HAP-1 (cell line): ENCODE data around the gene AMOTL1.

Experiments
- DNase-seq, 2 experiments: peaks; one replicate each; pipeline ENCODE4 v3.0.0-alpha.2; 2016 to 2020; ENCODE audit warnings: low spot score in 2 of 2
- H3K27me3 ChIP-seq: fragments of 250-450 bp; sonication (Bioruptor Pico); 2 replicates; pipeline ENCODE4 v1.5.1; 2020; ENCODE audit warnings: low read depth, mild to moderate bottlenecking, moderate library complexity
- H3K36me3 ChIP-seq: fragments of 250-450 bp; sonication (Bioruptor Pico); replicated peaks from 2 replicates; pipeline ENCODE4 v1.5.1; 2020; ENCODE audit warnings: mild to moderate bottlenecking
- H3K4me1 ChIP-seq: fragments of 250-450 bp; sonication (Bioruptor Pico); 2 replicates; pipeline ENCODE4 v1.5.1; 2020; ENCODE audit warnings: mild to moderate bottlenecking
- H3K4me3 ChIP-seq: fragments of 250-450 bp; sonication (Bioruptor Pico); 2 replicates; pipeline ENCODE4 v1.5.1; 2020; ENCODE audit warnings: mild to moderate bottlenecking, moderate library complexity
- H3K9me3 ChIP-seq: fragments of 250-450 bp; sonication (Bioruptor Pico); 2 replicates; pipeline ENCODE4 v1.5.1; 2020; ENCODE audit warnings: mild to moderate bottlenecking, moderate library complexity
- in situ Hi-C: fragments of 300-500 bp; cut with MboI; formaldehyde crosslinking; loops from 3 replicates; pipeline ENCODE4 v1.14.3; 2020; ENCODE audit warnings: low sequenced_read_pairs, inconsistent platforms, mixed read lengths

AMOTL1 gene

GRCh38 chr11:94876222-94876621 lies 108.1 kb downstream of the AMOTL1 start:
- Histone ChIP-seq H3K4me1 (no peaks in the 10 kb centered on the region), H3K9me3 (no peaks in the 10 kb centered on the region), H3K4me3 (no peak overlapping the region), H3K36me3 (peaks cover 21% of the 10 kb centered on the region), H3K27me3 (no peaks in the 10 kb centered on the region)
- in situ Hi-C loops: loop anchor here (25.0 kb wide), 1 partner anchor 264 kb away; no protein-coding TSS in a partner anchor
- DNase-seq: no peak

- Histone ChIP-seq H3K9me3 (no peaks in the 10 kb centered on the region), H3K27me3 (no peaks in the 10 kb centered on the region), H3K4me1 (no peaks in the 10 kb centered on the region), H3K4me3 (no peak overlapping the region), H3K36me3 (peaks cover 18% of the 10 kb centered on the region)
- DNase-seq: no peak
- in situ Hi-C loops: loop anchor here (25.0 kb wide), 1 partner anchor 265 kb away; no protein-coding TSS in a partner anchor
Observed at GRCh38 chr11:94876645-94877442, 108.7 kb downstream of the AMOTL1 start.

- Histone ChIP-seq H3K27me3 (no peaks in the 10 kb centered on the region), H3K9me3 (no peaks in the 10 kb centered on the region), H3K36me3 (peaks cover 18% of the 10 kb centered on the region), H3K4me1 (no peaks in the 10 kb centered on the region), H3K4me3 (no peak overlapping the region)
- in situ Hi-C loops: loop anchor here (25.0 kb wide), 1 partner anchor 265 kb away; no protein-coding TSS in a partner anchor
- no peak for DNase-seq
Observed at GRCh38 chr11:94877443-94878200, 109.5 kb downstream of the AMOTL1 start.

DNA sequence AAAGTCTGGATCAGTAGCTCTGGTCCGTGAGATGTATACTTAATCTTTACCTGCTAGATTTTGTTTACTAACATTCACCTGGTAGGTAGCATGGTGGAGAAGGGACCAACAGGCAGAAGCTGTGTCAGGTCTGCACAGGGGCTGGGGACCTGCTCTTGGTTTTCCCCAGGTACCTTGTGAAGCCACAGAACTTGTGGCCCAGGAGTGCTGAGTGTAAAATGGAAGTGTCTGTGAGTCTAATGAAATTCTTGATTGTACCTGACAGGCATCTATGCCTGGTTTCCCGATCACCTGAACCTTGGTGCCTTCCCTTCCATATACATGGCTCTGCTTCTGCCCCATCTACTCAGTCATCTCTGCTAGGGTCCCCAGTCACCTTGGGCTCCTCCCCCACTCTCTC lies 110.8 kb downstream of the AMOTL1 start:
- DNase-seq: no peak
- Histone ChIP-seq H3K9me3 (no peaks in the 10 kb centered on the region), H3K27me3 (no peaks in the 10 kb centered on the region), H3K4me1 (no peaks in the 10 kb centered on the region), H3K36me3 (peaks cover 12% of the 10 kb centered on the region), H3K4me3 (no peak overlapping the region)
- in situ Hi-C loops: loop anchor here (25.0 kb wide), 1 partner anchor 267 kb away; no protein-coding TSS in a partner anchor

- Histone ChIP-seq H3K4me3 (no peak overlapping the region), H3K9me3 (no peaks in the 10 kb centered on the region), H3K27me3 (no peaks in the 10 kb centered on the region), H3K36me3 (peaks cover 12% of the 10 kb centered on the region), H3K4me1 (no peaks in the 10 kb centered on the region)
- in situ Hi-C loops: loop anchor here (25.0 kb wide), 1 partner anchor 268 kb away; no protein-coding TSS in a partner anchor
- DNase-seq: no peak
Observed at GRCh38 chr11:94880216-94880615, 112.1 kb downstream of the AMOTL1 start.

DNA sequence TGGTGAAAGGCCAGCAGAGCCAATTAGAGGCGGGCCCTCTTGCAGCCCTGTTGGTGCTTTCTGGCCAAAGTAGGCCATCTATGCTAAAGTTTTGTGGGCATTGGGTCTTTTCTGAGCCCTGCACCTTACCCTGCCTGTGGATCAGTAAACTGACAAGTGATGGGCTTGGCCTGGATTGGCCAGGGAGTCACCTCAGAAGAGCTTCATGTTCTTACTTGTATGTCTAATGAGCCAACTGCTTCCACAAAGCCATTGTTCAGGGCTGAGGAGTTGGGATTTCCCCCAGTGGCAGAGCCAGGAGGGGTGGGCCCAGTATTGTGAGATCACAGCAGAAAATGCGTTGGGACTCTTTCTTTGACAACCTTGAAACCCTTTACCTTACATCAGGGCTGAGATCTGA lies 114.8 kb downstream of the AMOTL1 start:
- Histone ChIP-seq H3K27me3 (no peaks in the 10 kb centered on the region), H3K4me1 (no peaks in the 10 kb centered on the region), H3K4me3 (no peak overlapping the region), H3K36me3 (0 out of 2 replicates have a peak, but pooled peaks cover 2% of the 10 kb centered on the region), H3K9me3 (no peaks in the 10 kb centered on the region)
- no peak for DNase-seq
- in situ Hi-C loops: loop anchor here (25.0 kb wide), 1 partner anchor 271 kb away; no protein-coding TSS in a partner anchor

- Histone ChIP-seq H3K4me3 (no peak overlapping the region), H3K4me1 (no peaks in the 10 kb centered on the region), H3K36me3 (0 out of 2 replicates have a peak, but pooled peaks cover 2% of the 10 kb centered on the region), H3K27me3 (no peaks in the 10 kb centered on the region), H3K9me3 (no peaks in the 10 kb centered on the region)
- in situ Hi-C loops: loop anchor here (25.0 kb wide), 1 partner anchor 272 kb away; no protein-coding TSS in a partner anchor
- no peak for DNase-seq
Observed at GRCh38 chr11:94883878-94884277, 115.7 kb downstream of the AMOTL1 start.

- H3K36me3 ChIP-seq: 0 out of 2 replicates have a peak, but pooled peaks cover 2% of the 10 kb centered on the region
- H3K9me3 ChIP-seq: no peaks in the 10 kb centered on the region
- H3K4me1 ChIP-seq: no peaks in the 10 kb centered on the region
- in situ Hi-C loops: loop anchor here (25.0 kb wide), 1 partner anchor 272 kb away; no protein-coding TSS in a partner anchor
- H3K4me3 ChIP-seq: no peak overlapping the region
- no peak for DNase-seq
- no peaks in the 10 kb centered on the region for H3K27me3 ChIP-seq
Observed at GRCh38 chr11:94884376-94884775, 116.2 kb downstream of the AMOTL1 start.

- DNase-seq: no peak
- in situ Hi-C loops: loop anchor here (25.0 kb wide), 1 partner anchor 273 kb away; no protein-coding TSS in a partner anchor
- H3K9me3 ChIP-seq: no peaks in the 10 kb centered on the region
- 0 out of 2 replicates have a peak, but pooled peaks cover 2% of the 10 kb centered on the region for H3K36me3 ChIP-seq
- H3K4me3 ChIP-seq: no peak overlapping the region
- no peaks in the 10 kb centered on the region for H3K27me3 ChIP-seq
- H3K4me1 ChIP-seq: no peaks in the 10 kb centered on the region
Observed at GRCh38 chr11:94885133-94885532, 117.0 kb downstream of the AMOTL1 start.

- H3K36me3 ChIP-seq: 0 out of 2 replicates have a peak, but pooled peaks cover 1% of the 10 kb centered on the region
- H3K9me3 ChIP-seq: no peaks in the 10 kb centered on the region
- in situ Hi-C loops: loop anchor here (25.0 kb wide), 1 partner anchor 273 kb away; no protein-coding TSS in a partner anchor
- H3K4me1 ChIP-seq: no peaks in the 10 kb centered on the region
- H3K27me3 ChIP-seq: no peaks in the 10 kb centered on the region
- no peak for DNase-seq
- H3K4me3 ChIP-seq: no peak overlapping the region
Observed at GRCh38 chr11:94885581-94885980, 117.4 kb downstream of the AMOTL1 start.

- in situ Hi-C loops: loop anchor here (25.0 kb wide), 1 partner anchor 276 kb away; no protein-coding TSS in a partner anchor
- Histone ChIP-seq H3K36me3 (no peaks in the 10 kb centered on the region), H3K4me3 (no peak overlapping the region), H3K27me3 (no peaks in the 10 kb centered on the region), H3K4me1 (no peaks in the 10 kb centered on the region), H3K9me3 (no peaks in the 10 kb centered on the region)
- no peak for DNase-seq
Observed at GRCh38 chr11:94888204-94888603, 120.0 kb downstream of the AMOTL1 start.

DNA sequence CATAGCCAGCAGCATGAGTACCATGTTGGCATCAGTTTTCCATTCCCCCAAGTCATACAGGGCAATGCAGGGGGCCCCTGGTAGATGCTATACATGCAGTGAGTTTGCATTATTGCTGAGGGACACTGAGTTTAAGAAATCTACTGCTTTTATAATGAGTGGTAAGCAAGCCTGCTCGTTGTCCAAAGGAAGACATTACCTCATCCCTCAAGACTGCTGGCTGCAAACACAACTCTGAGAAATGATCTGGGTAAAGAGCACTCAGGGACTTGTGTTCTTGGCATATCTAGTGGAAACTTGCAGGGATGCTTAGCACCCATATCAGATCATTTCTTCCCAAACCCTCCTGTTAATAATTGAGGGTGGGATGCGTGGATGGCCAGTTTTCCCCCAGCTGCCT lies 127.3 kb downstream of the AMOTL1 start:
- no peaks in the 10 kb centered on the region for H3K9me3 ChIP-seq
- H3K36me3 ChIP-seq: no peaks in the 10 kb centered on the region
- no peak for DNase-seq
- H3K4me3 ChIP-seq: no peak overlapping the region
- no peaks in the 10 kb centered on the region for H3K4me1 ChIP-seq
- H3K27me3 ChIP-seq: no peaks in the 10 kb centered on the region
- in situ Hi-C loops: loop anchor here (25.0 kb wide), 1 partner anchor 283 kb away; no protein-coding TSS in a partner anchor

DNA sequence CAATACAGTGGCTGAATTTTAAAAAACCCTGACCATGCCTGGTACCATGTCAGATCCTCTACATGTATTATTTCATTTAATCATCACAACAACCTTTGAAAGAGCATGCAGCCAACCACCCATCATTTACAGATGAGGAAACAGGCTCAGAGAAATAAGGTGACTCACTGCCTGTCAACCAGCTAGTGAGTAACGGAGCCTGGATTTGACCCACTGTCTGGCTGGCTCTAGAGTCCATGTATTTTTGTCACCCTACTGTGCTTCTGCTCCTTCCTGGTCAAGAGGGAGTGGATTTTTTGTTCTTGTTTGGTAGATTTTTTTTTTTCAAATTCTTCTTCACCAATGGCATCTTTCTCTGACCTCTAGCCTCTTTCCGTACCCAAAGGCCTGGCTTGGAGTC lies 127.8 kb downstream of the AMOTL1 start:
- Histone ChIP-seq H3K9me3 (no peaks in the 10 kb centered on the region), H3K4me3 (no peak overlapping the region), H3K36me3 (no peaks in the 10 kb centered on the region), H3K27me3 (no peaks in the 10 kb centered on the region), H3K4me1 (no peaks in the 10 kb centered on the region)
- in situ Hi-C loops: loop anchor here (25.0 kb wide), 1 partner anchor 284 kb away; no protein-coding TSS in a partner anchor
- no peak for DNase-seq
